H9 (cell line): ENCODE data around the gene LDB2. TPM values are rescaled to one million over a fixed set of nuclear protein-coding genes. Genes with fewer than 3 reads are reported as not detected.

Experiments used
- DNase-seq: peaks from one replicate; pipeline ENCODE4 v3.0.0-alpha.2; 2017
- H2AFZ ChIP-seq: one replicate; pipeline ENCODE4 v1.6.1; 2013; ENCODE audit warnings: mild to moderate bottlenecking, low read length, control low read depth, moderate library complexity
- H2AK5ac ChIP-seq: 2 replicates; pipeline ENCODE4 v1.6.1; 2013; ENCODE audit warnings: low read length, control low read depth, mixed read lengths; ENCODE audit not compliant: insufficient read length
- H2BK120ac ChIP-seq: one replicate; pipeline ENCODE4 v1.6.1; 2013; ENCODE audit warnings: low read depth, mild to moderate bottlenecking, low read length, control low read depth, inconsistent platforms; ENCODE audit not compliant: poor library complexity, severe bottlenecking
- H2BK12ac ChIP-seq: 2 replicates; pipeline ENCODE4 v1.6.1; 2013; ENCODE audit warnings: low read length, control low read depth, mixed read lengths, low read depth; ENCODE audit not compliant: insufficient read length
- H2BK15ac ChIP-seq: 2 replicates; pipeline ENCODE4 v1.6.1; 2013; ENCODE audit warnings: low read depth, low read length, control low read depth
- H2BK20ac ChIP-seq: one replicate; pipeline ENCODE4 v1.6.1; 2013; ENCODE audit warnings: low read depth, mild to moderate bottlenecking, low read length, control low read depth, inconsistent platforms; ENCODE audit not compliant: poor library complexity, severe bottlenecking
- H2BK5ac ChIP-seq: 2 replicates; pipeline ENCODE4 v1.6.1; 2013; ENCODE audit warnings: low read length, control low read depth, mixed read lengths; ENCODE audit not compliant: insufficient read length
- H3K14ac ChIP-seq: 2 replicates; pipeline ENCODE4 v1.6.1; 2013; ENCODE audit warnings: low read length, control low read depth; ENCODE audit not compliant: insufficient read depth
- H3K18ac ChIP-seq: 2 replicates; pipeline ENCODE4 v1.6.1; 2013; ENCODE audit warnings: low read depth, mild to moderate bottlenecking, mixed read lengths, low read length, control low read depth; ENCODE audit not compliant: insufficient read length
- H3K23ac ChIP-seq: 2 replicates; pipeline ENCODE4 v1.6.1; 2013; ENCODE audit warnings: low read length, control low read depth, mixed read lengths, low read depth; ENCODE audit not compliant: insufficient read length
- H3K23me2 ChIP-seq: 2 replicates; pipeline ENCODE4 v1.6.1; 2013; ENCODE audit warnings: low read depth, mild to moderate bottlenecking, mixed read lengths, low read length, control low read depth; ENCODE audit not compliant: insufficient read length, poor library complexity, severe bottlenecking
- H3K27ac ChIP-seq: 2 replicates; pipeline ENCODE4 v1.5.1; 2013; ENCODE audit warnings: low read length, control low read depth, mixed read lengths, low read depth; ENCODE audit not compliant: insufficient read length
- H3K27me3 ChIP-seq: 2 replicates; pipeline ENCODE4 v1.6.1; 2013; ENCODE audit warnings: low read length, control low read depth, inconsistent platforms; ENCODE audit not compliant: insufficient read depth
- H3K4ac ChIP-seq: 2 replicates; pipeline ENCODE4 v1.6.1; 2013; ENCODE audit warnings: low read depth, mild to moderate bottlenecking, control low read depth, inconsistent platforms, low read length, moderate library complexity
- H3K4me1 ChIP-seq: 2 replicates; pipeline ENCODE4 v1.6.1; 2013; ENCODE audit warnings: low read length, control low read depth, inconsistent platforms; ENCODE audit not compliant: insufficient read depth
- H3K4me2 ChIP-seq: 2 replicates; pipeline ENCODE4 v1.6.1; 2013; ENCODE audit warnings: low read length, control low read depth, mixed read lengths; ENCODE audit not compliant: insufficient read length, insufficient read depth
- H3K56ac ChIP-seq: 2 replicates; pipeline ENCODE4 v1.6.1; 2013; ENCODE audit warnings: low read depth, mild to moderate bottlenecking, mixed read lengths, low read length, control low read depth; ENCODE audit not compliant: insufficient read length
- H3K79me1 ChIP-seq: 2 replicates; pipeline ENCODE4 v1.6.1; 2013; ENCODE audit warnings: low read depth, mild to moderate bottlenecking, moderate library complexity, low read length, control low read depth, inconsistent platforms; ENCODE audit not compliant: insufficient read depth, poor library complexity, severe bottlenecking
- H3K79me2 ChIP-seq: 2 replicates; pipeline ENCODE4 v1.6.1; 2013; ENCODE audit warnings: low read length, control low read depth, inconsistent platforms; ENCODE audit not compliant: insufficient read depth
- H3K9ac ChIP-seq: 2 replicates; pipeline ENCODE4 v1.6.1; 2013; ENCODE audit warnings: low read length, control low read depth, mixed read lengths; ENCODE audit not compliant: insufficient read length; ENCODE audit errors: extremely low read depth
- H3K9me3 ChIP-seq: one replicate; pipeline ENCODE4 v1.6.1; 2013; ENCODE audit warnings: low read depth, low read length, inconsistent platforms; ENCODE audit not compliant: control insufficient read depth
- H3T11ph ChIP-seq: one replicate; pipeline ENCODE4 v1.6.1; 2013; ENCODE audit warnings: mild to moderate bottlenecking, low read length, control low read depth, inconsistent platforms
- H4K20me1 ChIP-seq: one replicate; pipeline ENCODE4 v1.6.1; 2013; ENCODE audit not compliant: control insufficient read depth, insufficient read length, insufficient read depth
- H4K5ac ChIP-seq: 2 replicates; pipeline ENCODE4 v1.6.1; 2013; ENCODE audit warnings: low read depth, mild to moderate bottlenecking, mixed read lengths, low read length, control low read depth; ENCODE audit not compliant: insufficient read length
- H4K8ac ChIP-seq: replicated peaks from 2 replicates; pipeline ENCODE4 v1.6.1; 2013; ENCODE audit warnings: low read length, control low read depth, mixed read lengths, low read depth; ENCODE audit not compliant: insufficient read length
- H4K91ac ChIP-seq: 2 replicates; pipeline ENCODE4 v1.6.1; 2013; ENCODE audit warnings: low read depth, mild to moderate bottlenecking, moderate library complexity, mixed read lengths, low read length, control low read depth; ENCODE audit not compliant: insufficient read length
- H3K27ac Mint-ChIP-seq, 3 experiments: 2 replicates in 2 of 3; 3 replicates in 1 of 3; pipeline ENCODE4 v1.8.0; 2020 to 2021; ENCODE audit warnings: mixed read lengths in 3 of 3, mild to moderate bottlenecking in 1 of 3, moderate library complexity in 1 of 3
- H3K27me3 Mint-ChIP-seq: 2 replicates; pipeline ENCODE4 v1.8.0; 2021; ENCODE audit warnings: low read depth, mild to moderate bottlenecking, moderate library complexity, mixed read lengths
- H3K36me3 Mint-ChIP-seq, 3 experiments: 2 replicates in 2 of 3; 3 replicates in 1 of 3; pipeline ENCODE4 v1.8.0; 2020 to 2021; ENCODE audit warnings: low read depth in 3 of 3, mixed read lengths in 3 of 3; ENCODE audit not compliant: insufficient read depth in 1 of 3
- H3K4me1 Mint-ChIP-seq, 2 experiments: 2 replicates each; pipeline ENCODE4 v1.8.0; 2020; ENCODE audit warnings: mixed read lengths in 2 of 2
- H3K4me3 Mint-ChIP-seq, 2 experiments: 2 replicates in 1 of 2; 3 replicates in 1 of 2; pipeline ENCODE4 v1.8.0; 2020 to 2021; ENCODE audit warnings: mild to moderate bottlenecking in 2 of 2, mixed read lengths in 2 of 2, moderate library complexity in 1 of 2
- H3K9me3 Mint-ChIP-seq, 2 experiments: 2 replicates in 1 of 2; 3 replicates in 1 of 2; pipeline ENCODE4 v1.8.0; 2020; ENCODE audit warnings: mild to moderate bottlenecking in 2 of 2, mixed read lengths in 2 of 2, moderate library complexity in 1 of 2
- WGBS: extraction: QIAGEN DNeasy Blood & Tissue Kit; methylation state at CpG from one replicate; pipeline ENCODE4 v1.1.7; 2013; ENCODE audit warnings: missing lambda C conversion rate, low lambda C conversion rate, mixed read lengths; ENCODE audit not compliant: insufficient read length; ENCODE audit errors: extremely low coverage; 5-methylcytosine and 5-hydroxymethylcytosine counted together
- total RNA-seq: library from RNA; stranded (reverse); gene quantifications from 2 replicates; pipeline ENCODE4 v1.2.1, GENCODE V29; 2021
- TF ChIP-seq, protein P1 (sequence below): fragments of 200-600 bp; sonication (generic); conservative IDR thresholded peaks from 3 replicates; pipeline ENCODE4 v1.8.0; 2021; ENCODE audit warnings: antibody characterized with exemption, mild to moderate bottlenecking

Gene LDB2
- total RNA-seq, 1 experiment from 2014 or later = 22.5 TPM

DNA sequence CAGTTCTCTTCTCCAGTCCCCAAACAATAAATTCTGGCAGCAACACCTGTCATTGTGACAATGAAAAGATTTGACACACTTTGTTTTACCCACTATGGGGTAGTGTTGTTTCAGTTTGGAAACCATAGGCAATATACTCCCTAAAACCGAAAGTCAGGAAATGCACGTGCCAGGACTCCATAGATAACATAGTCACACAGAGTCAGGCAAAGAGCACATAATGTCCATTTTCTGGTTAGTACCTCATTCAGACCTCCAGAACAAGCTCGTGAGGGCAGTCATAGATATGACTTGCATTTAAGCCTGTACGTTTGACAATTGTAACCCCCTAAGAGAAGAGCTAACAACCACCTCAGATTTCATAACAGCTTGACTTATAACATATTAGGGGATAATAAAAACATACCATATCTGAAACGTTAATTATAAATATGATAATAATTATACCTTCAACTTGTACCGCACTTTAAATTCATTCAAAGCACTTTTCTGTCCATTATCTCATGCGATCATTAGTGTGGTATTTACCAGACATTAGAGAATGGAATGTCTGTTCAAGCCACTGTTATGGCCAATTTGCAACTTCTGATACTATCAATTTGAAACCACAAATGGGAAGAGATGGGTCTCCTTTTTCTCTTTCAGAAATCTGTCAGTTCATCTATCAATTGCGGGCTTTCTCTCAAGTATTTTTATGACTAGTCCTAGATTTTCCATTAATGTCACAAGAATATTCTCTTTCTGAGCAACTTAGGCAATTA, 147.4 kb downstream of the LDB2 start:
- Mint-ChIP-seq H3K4me3 (no peak overlapping the region), H3K9me3 (no peaks in the 10 kb centered on the region), H3K27ac (no peak overlapping the region), H3K27me3 (no peaks in the 10 kb centered on the region), H3K36me3 (peaks cover 5 to 20% (median 18%) of the 10 kb centered on the region in 3 experiments; a peak in 6 of 7 replicates), H3K4me1 (peaks cover 21 to 26% of the 10 kb centered on the region in 2 experiments)
- Histone ChIP-seq H3K4ac (no peak overlapping the region), H2AK5ac (no peak overlapping the region), H2BK5ac (no peak overlapping the region), H3K14ac (no peak overlapping the region), H4K8ac (no peak overlapping the region), H2BK15ac (no peak overlapping the region), H2BK12ac (no peak overlapping the region), H3K9me3 (no peaks in the 10 kb centered on the region), H3K27ac (no peak overlapping the region), H4K91ac (no peak overlapping the region), H3K79me1 (no peaks in the 10 kb centered on the region), H3K23me2 (no peaks in the 10 kb centered on the region), H3K79me2 (no peaks in the 10 kb centered on the region; the same call in 1 of the 2 replicates), H2BK120ac (no peak overlapping the region), H3K27me3 (no peaks in the 10 kb centered on the region), H3K56ac (no peak overlapping the region), H3K4me1 (peaks cover 6% of the 10 kb centered on the region; the same call in 1 of the 2 replicates), H3K9ac (no peak overlapping the region), H2BK20ac (no peak overlapping the region), H3K4me2 (no peak overlapping the region), H3T11ph (no peak overlapping the region), H3K23ac (no peak overlapping the region), H4K20me1 (no peaks in the 10 kb centered on the region), H3K18ac (no peak overlapping the region), H4K5ac (no peak overlapping the region), H2AFZ (no peak overlapping the region)
- TF ChIP-seq, protein P1, sequence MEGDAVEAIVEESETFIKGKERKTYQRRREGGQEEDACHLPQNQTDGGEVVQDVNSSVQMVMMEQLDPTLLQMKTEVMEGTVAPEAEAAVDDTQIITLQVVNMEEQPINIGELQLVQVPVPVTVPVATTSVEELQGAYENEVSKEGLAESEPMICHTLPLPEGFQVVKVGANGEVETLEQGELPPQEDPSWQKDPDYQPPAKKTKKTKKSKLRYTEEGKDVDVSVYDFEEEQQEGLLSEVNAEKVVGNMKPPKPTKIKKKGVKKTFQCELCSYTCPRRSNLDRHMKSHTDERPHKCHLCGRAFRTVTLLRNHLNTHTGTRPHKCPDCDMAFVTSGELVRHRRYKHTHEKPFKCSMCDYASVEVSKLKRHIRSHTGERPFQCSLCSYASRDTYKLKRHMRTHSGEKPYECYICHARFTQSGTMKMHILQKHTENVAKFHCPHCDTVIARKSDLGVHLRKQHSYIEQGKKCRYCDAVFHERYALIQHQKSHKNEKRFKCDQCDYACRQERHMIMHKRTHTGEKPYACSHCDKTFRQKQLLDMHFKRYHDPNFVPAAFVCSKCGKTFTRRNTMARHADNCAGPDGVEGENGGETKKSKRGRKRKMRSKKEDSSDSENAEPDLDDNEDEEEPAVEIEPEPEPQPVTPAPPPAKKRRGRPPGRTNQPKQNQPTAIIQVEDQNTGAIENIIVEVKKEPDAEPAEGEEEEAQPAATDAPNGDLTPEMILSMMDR = no peak
- no peak for DNase-seq
- no CpG with 5 or more reads among the region's 8 CpGs for WGBS
